BE2C (cell line): Measurements from ENCODE around the gene PLTP.

Source experiments
- DNase-seq: peaks from one replicate; pipeline ENCODE4 v3.0.0-alpha.2; 2020
- H3K27me3 ChIP-seq: fragments of 250-450 bp; sonication (Bioruptor Pico); 2 replicates; pipeline ENCODE4 v1.5.1; 2020; ENCODE audit warnings: mild to moderate bottlenecking
- H3K36me3 ChIP-seq: fragments of 250-450 bp; sonication (Bioruptor Pico); 2 replicates; pipeline ENCODE4 v1.5.1; 2020; ENCODE audit warnings: mild to moderate bottlenecking
- H3K4me1 ChIP-seq: fragments of 250-450 bp; sonication (Bioruptor Pico); 2 replicates; pipeline ENCODE4 v1.5.1; 2020
- H3K4me3 ChIP-seq: 2 replicates; pipeline ENCODE4 v1.5.1; 2011; ENCODE audit warnings: low read depth, low read length
- H3K9me3 ChIP-seq: fragments of 250-450 bp; sonication (Bioruptor Pico); 2 replicates; pipeline ENCODE4 v1.5.1; 2020
- CTCF ChIP-seq: IDR thresholded peaks from 2 replicates; pipeline ENCODE4 v1.5.1; 2012; ENCODE audit warnings: mild to moderate bottlenecking, low read depth, low read length

The PLTP gene

GRCh38 chr20:45899046-45899835 is 12.7 kb downstream of the PLTP start:
- Histone ChIP-seq H3K9me3 (no peaks in the 10 kb centered on the region), H3K27me3 (no peaks in the 10 kb centered on the region), H3K4me3 (no peak overlapping the region), H3K4me1 (no peaks in the 10 kb centered on the region), H3K36me3 (peaks cover 32% of the 10 kb centered on the region)
- no peak for DNase-seq
- TF ChIP-seq CTCF, result no peak

GRCh38 chr20:45898285-45898684 is 13.7 kb downstream of the PLTP start:
- peaks cover 28% of the 10 kb centered on the region for H3K36me3 ChIP-seq
- no peak overlapping the region for H3K4me3 ChIP-seq
- H3K4me1 ChIP-seq, result no peaks in the 10 kb centered on the region
- no peaks in the 10 kb centered on the region for H3K9me3 ChIP-seq
- H3K27me3 ChIP-seq, result no peaks in the 10 kb centered on the region
- DNase-seq, result no peak
- no peak for TF ChIP-seq CTCF

GRCh38 chr20:45897692-45898091 is 14.3 kb downstream of the PLTP start:
- no peak for DNase-seq
- Histone ChIP-seq H3K36me3 (peaks cover 32% of the 10 kb centered on the region), H3K4me1 (no peaks in the 10 kb centered on the region), H3K27me3 (no peaks in the 10 kb centered on the region), H3K4me3 (no peak overlapping the region), H3K9me3 (no peaks in the 10 kb centered on the region)
- no peak for TF ChIP-seq CTCF

GRCh38 chr20:45897289-45897688 is 14.7 kb downstream of the PLTP start:
- DNase-seq, result no peak
- Histone ChIP-seq H3K27me3 (no peaks in the 10 kb centered on the region), H3K4me3 (no peak overlapping the region), H3K36me3 (peaks cover 35% of the 10 kb centered on the region), H3K9me3 (no peaks in the 10 kb centered on the region), H3K4me1 (no peaks in the 10 kb centered on the region)
- TF ChIP-seq CTCF, result no peak

GRCh38 chr20:45896641-45897161 is 15.3 kb downstream of the PLTP start:
- peaks cover 31% of the 10 kb centered on the region for H3K36me3 ChIP-seq
- H3K9me3 ChIP-seq, result no peaks in the 10 kb centered on the region
- no peak for TF ChIP-seq CTCF
- H3K4me3 ChIP-seq, result no peak overlapping the region
- H3K4me1 ChIP-seq, result no peaks in the 10 kb centered on the region
- H3K27me3 ChIP-seq, result no peaks in the 10 kb centered on the region
- DNase-seq, result no peak

GRCh38 chr20:45894797-45895196 is 17.2 kb downstream of the PLTP start:
- no peak for DNase-seq
- no peaks in the 10 kb centered on the region for H3K9me3 ChIP-seq
- no peaks in the 10 kb centered on the region for H3K27me3 ChIP-seq
- no peak for TF ChIP-seq CTCF
- peaks cover 26% of the 10 kb centered on the region for H3K36me3 ChIP-seq
- no peak overlapping the region for H3K4me3 ChIP-seq
- no peaks in the 10 kb centered on the region for H3K4me1 ChIP-seq
